Fibroblast of the aortic adventitia (primary cell): ENCODE measurements around the gene PROM2. TPM values are rescaled to one million over a fixed set of nuclear protein-coding genes. Genes with fewer than 3 reads are reported as not detected.
A peak's percentile ranks its signal among the peaks of the same experiment; 100 is the strongest.

Source experiments
- DNase-seq: peaks from one replicate; pipeline ENCODE4 v3.0.0-alpha.2; 2010; ENCODE audit warnings: low read depth
- H3K4me3 ChIP-seq: 2 replicates; pipeline ENCODE4 v1.5.1; 2011; ENCODE audit warnings: low read depth, mild to moderate bottlenecking, control low read depth, low read length, moderate library complexity
- CTCF ChIP-seq: IDR thresholded peaks from 2 replicates; pipeline ENCODE4 v1.5.1; 2011; ENCODE audit warnings: mild to moderate bottlenecking, low read length, control low read depth, inconsistent platforms; ENCODE audit not compliant: insufficient read depth
- total RNA-seq: library from RNA; depleted of rRNA; stranded (reverse); fragments of >200 nt; gene quantifications from 2 replicates; pipeline ENCODE4 v1.2.3, GENCODE V29; 2012; ENCODE audit warnings: low replicate concordance

The PROM2 gene
- total RNA-seq, 1 donor, result 0.18 TPM

GRCh38 chr2:95333056-95333455 lies 58.8 kb downstream of the PROM2 start:
- no peak for DNase-seq
- no peak for TF ChIP-seq CTCF
- no peak overlapping the region for H3K4me3 ChIP-seq

DNA sequence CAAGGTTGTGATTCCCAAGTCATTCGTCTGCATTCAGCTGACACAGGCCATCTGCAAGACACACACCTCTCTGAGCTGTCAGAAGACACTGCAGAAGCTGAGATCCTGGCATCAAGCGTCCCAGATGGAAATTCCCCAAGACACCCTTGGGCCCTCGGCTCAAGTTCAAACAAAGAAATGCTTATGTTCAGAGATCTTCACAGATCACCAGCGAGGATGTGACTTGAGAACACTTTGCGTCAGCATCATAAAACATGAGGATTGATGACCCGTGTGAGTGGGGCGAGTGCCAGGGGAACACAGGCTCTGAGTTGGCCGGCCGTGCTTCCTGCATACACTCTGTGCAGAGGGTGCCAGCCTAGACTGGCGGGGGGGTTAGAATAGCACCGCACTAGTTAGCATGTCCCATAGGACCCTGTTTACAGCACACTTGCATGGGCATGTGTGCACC lies 59.7 kb downstream of the PROM2 start:
- no peak overlapping the region for H3K4me3 ChIP-seq
- no peak for TF ChIP-seq CTCF
- DNase-seq, result peak; percentile 33

GRCh38 chr2:95334916-95335641 lies 60.8 kb downstream of the PROM2 start:
- H3K4me3 ChIP-seq, result no peak overlapping the region
- TF ChIP-seq CTCF, result no peak
- DNase-seq, result peak; percentile 35

GRCh38 chr2:95336406-95336805 lies 62.2 kb downstream of the PROM2 start:
- H3K4me3 ChIP-seq, result no peak overlapping the region
- no peak for TF ChIP-seq CTCF
- no peak for DNase-seq

- no peak for DNase-seq
- no peak overlapping the region for H3K4me3 ChIP-seq
Measured at GRCh38 chr2:95337829-95338228, 63.6 kb downstream of the PROM2 start.

More at GRCh38 chr2:95337829-95338228, 63.6 kb downstream of the PROM2 start:
- no peak for TF ChIP-seq CTCF

Other genes with a start within 250 kb of the PROM2 start
- not detected in 2 replicates for gene MAL, start 248.7 kb upstream of the PROM2 start, total RNA-seq
- 30.4 and 132 TPM in 2 replicates for gene MRPS5, start 152.6 kb upstream of the PROM2 start, total RNA-seq
- gene ZNF514, start 114.6 kb upstream of the PROM2 start, total RNA-seq, result 12.4 and 16.1 TPM in 2 replicates
- gene ZNF2, start 108.6 kb upstream of the PROM2 start, total RNA-seq, result 3.0 and 6.9 TPM in 2 replicates
- gene ZNF892, start 66.9 kb upstream of the PROM2 start, total RNA-seq, result 4.9 and 7.3 TPM in 2 replicates
- gene KCNIP3, start 22.9 kb downstream of the PROM2 start, total RNA-seq, result 0.25 and 2.9 TPM in 2 replicates
- 2.7 and 15.4 TPM in 2 replicates for gene FAHD2A, start 128.3 kb downstream of the PROM2 start, total RNA-seq
- not detected in 2 replicates for gene TRIM43B, start 210.3 kb downstream of the PROM2 start, total RNA-seq